Glomerular visceral epithelial cell (primary cell): ENCODE data around the gene EVL.
A peak's percentile ranks its signal among the peaks of the same experiment; 100 is the strongest.
"Not testable (repeated sequence)": the region's sequence is repeated elsewhere in the genome, so short reads cannot be mapped to it uniquely, and the experiment has no call there.

Source experiments
- DNase-seq: peaks from one replicate; pipeline ENCODE4 v3.0.0-alpha.2; 2016; ENCODE audit errors: extremely low spot score

The EVL gene

GRCh38 chr14:100165831-100166440 is 100.7 kb downstream of the EVL start:
- no peak for DNase-seq

- no peak for DNase-seq
Measured at GRCh38 chr14:100168506-100168905, 103.3 kb downstream of the EVL start.

GRCh38 chr14:100170880-100171279 is 105.7 kb downstream of the EVL start:
- no peak for DNase-seq

GRCh38 chr14:100172811-100173210 is 107.6 kb downstream of the EVL start:
- DNase-seq = no peak

- DNase-seq = no peak
Measured at GRCh38 chr14:100173353-100173752, 108.1 kb downstream of the EVL start.

- DNase-seq = no peak
Measured at GRCh38 chr14:100176811-100177327, 111.6 kb downstream of the EVL start.

GRCh38 chr14:100178691-100179090 is 113.5 kb downstream of the EVL start:
- no peak for DNase-seq

GRCh38 chr14:100180671-100181070 is 115.4 kb downstream of the EVL start:
- not testable (repeated sequence) for DNase-seq

- DNase-seq = peak; percentile 69
Measured at GRCh38 chr14:100181876-100182551, 116.8 kb downstream of the EVL start.

GRCh38 chr14:100187247-100187833 is 122.1 kb downstream of the EVL start:
- DNase-seq = no peak

GRCh38 chr14:100188392-100189030 is 123.3 kb downstream of the EVL start:
- no peak for DNase-seq

GRCh38 chr14:100190126-100190525 is 124.9 kb downstream of the EVL start:
- no peak for DNase-seq

GRCh38 chr14:100191584-100192249 is 126.5 kb downstream of the EVL start:
- no peak for DNase-seq

GRCh38 chr14:100192250-100192671 is 127.0 kb downstream of the EVL start:
- DNase-seq = no peak

GRCh38 chr14:100192672-100193416 is 127.6 kb downstream of the EVL start:
- DNase-seq = peak; percentile 99
